Endothelial cell of umbilical vein (primary cell): ENCODE results near the gene DYNC2LI1. TPM values are rescaled to one million over a fixed set of nuclear protein-coding genes. Genes with fewer than 3 reads are reported as not detected.

Source experiments
- BruUV-seq: library from RNA; stranded (reverse); fragments of 400-500 nt; replicated peaks from 2 replicates; lab custom pipeline; 2021; lab: Mats Ljungman, UMichigan
- CTCF ChIA-PET: fragments of 300-600, 350-600 bp; sonication (Branson Sonifier 250); formaldehyde crosslinking; loops from one replicate; lab custom pipeline; 2021; ENCODE audit warnings: antibody characterized with exemption, inconsistent platforms; lab: Charles Lee
- POLR2A ChIA-PET: fragments of 300-600, 350-600 bp; sonication (Branson Sonifier 250); formaldehyde crosslinking; loops from one replicate; lab custom pipeline; 2021; ENCODE audit warnings: antibody characterized with exemption, inconsistent platforms; lab: Charles Lee
- DNase-seq: peaks from one replicate; pipeline ENCODE4 v3.0.0-alpha.2; 2011; ENCODE audit warnings: low read depth, low spot score
- FAIRE-seq: peaks from 2 replicates; lab custom pipeline; 2011; peaks lifted over from hg19 to GRCh38; lab: Jason Lieb, UNC
- H2AFZ ChIP-seq: 2 replicates; pipeline ENCODE4 v1.6.0; 2012; ENCODE audit warnings: low read depth, low read length, control low read depth, inconsistent platforms
- H3K27ac ChIP-seq: 2 replicates; pipeline ENCODE4 v1.5.1; 2011; ENCODE audit warnings: low read depth, mild to moderate bottlenecking, control low read depth, low read length, moderate library complexity; ENCODE audit not compliant: insufficient read depth
- H3K27me3 ChIP-seq, 2 experiments: 2 replicates each; pipeline versions ENCODE4 v1.6.0 to v1.6.1; 2011; ENCODE audit warnings: low read length in 2 of 2, mixed read lengths in 1 of 2; ENCODE audit not compliant: control insufficient read depth in 2 of 2, insufficient read depth in 2 of 2
- H3K36me3 ChIP-seq, 2 experiments: 2 replicates in 1 of 2; 3 replicates in 1 of 2; pipeline ENCODE4 v1.5.1; 2011; ENCODE audit warnings: low read length in 2 of 2, mild to moderate bottlenecking in 1 of 2, moderate library complexity in 1 of 2; ENCODE audit not compliant: control insufficient read depth in 2 of 2, insufficient read depth in 2 of 2; ENCODE audit errors: extremely low read depth in 1 of 2
- H3K4me1 ChIP-seq: 3 replicates; pipeline ENCODE4 v1.5.1; 2011; ENCODE audit warnings: mild to moderate bottlenecking, low read length; ENCODE audit not compliant: control insufficient read depth, insufficient read depth; ENCODE audit errors: extremely low read depth
- H3K4me2 ChIP-seq: 2 replicates; pipeline ENCODE4 v1.6.1; 2011; ENCODE audit warnings: low read length, control low read depth, mixed read lengths; ENCODE audit not compliant: insufficient read depth
- H3K4me3 ChIP-seq, 3 experiments: fragments of 200-600 bp in 1 of 3; sonication (generic), shearing (Covaris generic) in 1 of 3; replicated peaks in 1 of 3; 2 replicates each; pipeline ENCODE4 v1.5.1; 2011 to 2016; ENCODE audit warnings: control low read depth in 3 of 3, low read length in 3 of 3, mild to moderate bottlenecking in 2 of 3, inconsistent platforms in 1 of 3, low read depth in 1 of 3, moderate library complexity in 1 of 3; ENCODE audit not compliant: insufficient read depth in 1 of 3
- H3K79me2 ChIP-seq: 2 replicates; pipeline ENCODE4 v1.6.0; 2012; ENCODE audit warnings: low read length, inconsistent platforms; ENCODE audit not compliant: control insufficient read depth, insufficient read depth
- H3K9ac ChIP-seq: replicated peaks from 2 replicates; pipeline ENCODE3; 2011; ENCODE audit warnings: low read length, control low read depth; ENCODE audit not compliant: insufficient read depth; ENCODE audit errors: extremely low read depth
- H3K9me1 ChIP-seq: replicated peaks from 3 replicates; pipeline ENCODE4 v1.6.0; 2011; ENCODE audit warnings: mild to moderate bottlenecking, low read length; ENCODE audit not compliant: control insufficient read depth, insufficient read depth; ENCODE audit errors: extremely low read depth
- H3K9me3 ChIP-seq: replicated peaks from 2 replicates; pipeline ENCODE4 v1.5.1; 2012; ENCODE audit warnings: low read length, inconsistent platforms; ENCODE audit not compliant: control insufficient read depth, insufficient read depth
- H4K20me1 ChIP-seq: replicated peaks from 2 replicates; pipeline ENCODE3; 2011; ENCODE audit warnings: mild to moderate bottlenecking, low read length; ENCODE audit not compliant: control insufficient read depth, insufficient read depth; ENCODE audit errors: extremely low read depth
- CTCF ChIP-seq, 2 donors: IDR thresholded peaks; 1 replicate in 1 of 2; 2 replicates in 1 of 2; pipeline ENCODE4 v1.5.1; 2011; ENCODE audit warnings: low read length in 2 of 2, mild to moderate bottlenecking in 2 of 2, moderate library complexity in 2 of 2, control low read depth in 1 of 2, inconsistent platforms in 1 of 2, low read depth in 1 of 2; ENCODE audit not compliant: insufficient read depth in 1 of 2; ENCODE audit errors: extremely low read depth in 1 of 2
- EZH2 ChIP-seq: IDR thresholded peaks from 2 replicates; pipeline ENCODE4 v1.6.1; 2012; ENCODE audit warnings: borderline replicate concordance, low read depth, mild to moderate bottlenecking, moderate library complexity, low read length, inconsistent platforms; ENCODE audit not compliant: severe bottlenecking
- FOS ChIP-seq: IDR thresholded peaks from 2 replicates; pipeline ENCODE4 v1.6.1; 2011; ENCODE audit warnings: mild to moderate bottlenecking, low read length, moderate library complexity, borderline replicate concordance; ENCODE audit not compliant: insufficient read depth
- GATA2 ChIP-seq: IDR thresholded peaks from 2 replicates; pipeline ENCODE4 v1.7.0; 2011; ENCODE audit warnings: low read depth, mild to moderate bottlenecking, moderate library complexity, mixed read lengths, low read length; ENCODE audit not compliant: insufficient read length, insufficient read depth
- JUN ChIP-seq: IDR thresholded peaks from 2 replicates; pipeline ENCODE4 v1.6.1; 2011; ENCODE audit warnings: borderline replicate concordance, low read depth; ENCODE audit not compliant: insufficient read length, insufficient read depth
- MAX ChIP-seq: IDR thresholded peaks from 2 replicates; pipeline ENCODE4 v1.6.1; 2011; ENCODE audit not compliant: insufficient read depth, insufficient read length
- MYC ChIP-seq: IDR thresholded peaks from one replicate; pipeline ENCODE4 v1.6.1; 2011; ENCODE audit warnings: mild to moderate bottlenecking, low read depth, low read length
- POLR2A ChIP-seq: IDR thresholded peaks from 2 replicates; pipeline ENCODE4 v1.6.1; 2012; ENCODE audit warnings: low read depth, mild to moderate bottlenecking, control low read depth, low read length
- POLR2AphosphoS5 ChIP-seq: IDR thresholded peaks from 2 replicates; pipeline ENCODE4 v1.6.1; 2012; ENCODE audit warnings: low read depth, mild to moderate bottlenecking, control low read depth, low read length, moderate library complexity; ENCODE audit not compliant: insufficient read depth
- dilution Hi-C: fragments of 300-500 bp; cut with MboI; formaldehyde crosslinking; loops from one replicate; pipeline ENCODE4 v1.15.0; 2019; ENCODE audit warnings: low sequenced_read_pairs; ENCODE audit not compliant: extremely low pct_ligation_motif_present
- intact Hi-C: fragments of 100-400 bp; cut with micrococcal nuclease; formaldehyde crosslinking; loops from one replicate; pipeline ENCODE4 v1.10.0; 2022
- polyA plus RNA-seq, 4 experiments: library from polyadenylated mRNA; depleted of rRNA in 3 of 4; stranded (reverse) in 3 of 4; unstranded in 1 of 4; fragments of >200 nt; gene quantifications; 2 replicates each; pipeline versions ENCODE4 v1.2.1 to v1.2.3, GENCODE V29; 2011 to 2012; ENCODE audit warnings: missing spikeins in 1 of 4
- total RNA-seq: library from RNA; stranded (reverse); gene quantifications from 2 replicates; pipeline ENCODE4 v1.2.3, GENCODE V29; 2021

The DYNC2LI1 gene
- total and polyA plus RNA-seq, 2 donors (not counting 3 experiments of a cell fraction or from before 2014, with no cell fraction given), result 4.2 to 8.7 TPM

DNA sequence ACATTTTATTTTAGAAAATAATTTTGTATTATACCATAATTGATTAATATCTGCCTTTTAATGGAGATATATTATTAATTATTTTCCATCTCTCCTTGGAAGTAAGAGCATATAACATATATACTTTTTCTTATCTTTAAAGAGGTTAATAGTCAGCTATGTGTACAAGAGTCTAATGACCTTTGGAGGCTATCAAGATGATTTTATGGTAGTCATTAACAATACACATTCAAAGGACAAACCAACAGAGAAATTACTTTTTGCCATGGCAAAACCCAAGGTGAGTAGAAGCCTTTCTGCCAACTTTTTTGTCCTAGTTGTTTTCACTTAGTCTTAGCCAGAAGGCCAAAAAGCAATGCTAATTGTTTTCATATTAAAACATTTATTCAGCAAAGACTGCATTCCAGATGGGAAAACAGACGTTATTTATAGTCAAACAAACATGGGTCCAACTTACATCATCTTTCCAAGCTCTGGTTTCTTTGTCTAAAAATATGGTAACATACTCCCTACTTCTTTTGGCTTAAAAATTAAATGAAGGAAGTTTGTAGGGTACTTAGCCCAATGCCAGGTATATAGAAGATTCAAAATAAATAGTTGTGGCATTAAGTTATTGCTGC, 9.6 kb upstream of the DYNC2LI1 start:
- CTCF ChIA-PET, result interaction anchor here (1.3 kb wide), 2 partner anchors 12 to 27 kb away, joined by 4 read pairs; no protein-coding TSS in a partner anchor
- TF ChIP-seq CTCF (IDR thresholded peaks at IDR 0.05; ENCODE audit: extremely low read depth in 1 of 2, insufficient read depth in 1 of 2, low read depth in 1 of 2, low read length in 2 of 2), result no peak
- no peak for TF ChIP-seq POLR2AphosphoS5
- TF ChIP-seq MAX, result no peak
- no peak for TF ChIP-seq MYC
- TF ChIP-seq GATA2, result no peak
- no peak for TF ChIP-seq EZH2
- TF ChIP-seq POLR2A, result no peak
- no peak for TF ChIP-seq JUN
- no peak for TF ChIP-seq FOS
- intact Hi-C loops, result no loop called here
- no TSS peak for BruUV-seq
- dilution Hi-C loops, result no loop called here
- FAIRE-seq (no peak), DNase-seq (no peak)
- no peak overlapping the region for H3K9ac ChIP-seq
- no peaks in the 10 kb centered on the region for H4K20me1 ChIP-seq
- H3K4me1 ChIP-seq, result peaks cover 3% of the 10 kb centered on the region
- H3K27me3 ChIP-seq, result no peaks in the 10 kb centered on the region
- POLR2A ChIA-PET, result no interaction called here
- no peak overlapping the region for H3K27ac ChIP-seq
- no peaks in the 10 kb centered on the region for H3K9me1 ChIP-seq
- H3K79me2 ChIP-seq, result no peaks in the 10 kb centered on the region
- no peaks in the 10 kb centered on the region for H3K9me3 ChIP-seq
- H3K4me2 ChIP-seq, result no peak overlapping the region
- H2AFZ ChIP-seq, result no peak overlapping the region
- H3K4me3 ChIP-seq, result no peak overlapping the region
- no peaks in the 10 kb centered on the region for H3K36me3 ChIP-seq
